Stomach (tissue), 9 donors: ENCODE results near the gene EEF1AKMT1. TPM values are rescaled to one million over a fixed set of nuclear protein-coding genes. Genes with fewer than 3 reads are reported as not detected.

Source experiments
- DNase-seq, 2 donors: peaks; one replicate each; pipeline versions ENCODE4 v3.0.0 to v3.0.0-alpha.2; 2013 to 2019
- H3K27ac ChIP-seq, 5 donors: fragments of 200-600 bp in 4 of 5; sonication (generic) in 4 of 5; one replicate each; pipeline ENCODE4 v1.5.1; 2013 to 2019; ENCODE audit warnings: mild to moderate bottlenecking in 1 of 5, moderate library complexity in 1 of 5
- H3K27me3 ChIP-seq, 3 donors: fragments of 200-600 bp; sonication (generic); one replicate each; pipeline ENCODE4 v1.5.1; 2017 to 2019; ENCODE audit warnings: mixed run types in 1 of 3
- H3K36me3 ChIP-seq, 4 donors: fragments of 200-600 bp; sonication (generic); 1 replicate in 3 of 4; 2 replicates in 1 of 4; pipeline ENCODE4 v1.5.1; 2016 to 2019
- H3K4me1 ChIP-seq, 4 donors: fragments of 200-600 bp; sonication (generic); one replicate each; pipeline ENCODE4 v1.5.1; 2016 to 2019
- H3K4me3 ChIP-seq, 4 donors: fragments of 200-600 bp; sonication (generic) in 3 of 4; one replicate each; pipeline ENCODE4 v1.5.1; 2016 to 2019; ENCODE audit warnings: mild to moderate bottlenecking in 1 of 4
- H3K9me3 ChIP-seq, 4 donors: fragments of 200-600 bp; sonication (generic); one replicate each; pipeline ENCODE4 v1.5.1; 2016 to 2019
- EP300 ChIP-seq: sonication (generic); formaldehyde crosslinking; IDR thresholded peaks from one replicate; pipeline ENCODE4 v1.6.1; 2017; ENCODE audit warnings: antibody characterized with exemption
- POLR2A ChIP-seq, 4 donors: fragments of 450-650 bp; IDR thresholded peaks; one replicate each; pipeline ENCODE4 v1.6.1; 2016; ENCODE audit warnings: antibody characterized with exemption in 4 of 4, control low read depth in 2 of 4, mild to moderate bottlenecking in 1 of 4, moderate library complexity in 1 of 4
- POLR2AphosphoS5 ChIP-seq, 3 donors: sonication (generic); formaldehyde crosslinking; IDR thresholded peaks; one replicate each; pipeline ENCODE4 v1.6.1; 2016; ENCODE audit warnings: antibody characterized with exemption in 3 of 3
- WGBS, 5 donors: extraction: QIAGEN DNeasy Blood & Tissue Kit in 3 of 5; methylation state at CpG; one replicate each; pipeline versions ENCODE4 v1.1.5 to v1.1.7; 2013 to 2018; 5-methylcytosine and 5-hydroxymethylcytosine counted together
- intact Hi-C: fragments of 100-400 bp; cut with DNase I; formaldehyde crosslinking; loops from one replicate; pipeline ENCODE4 v1.15.1; 2023; ENCODE audit warnings: low total_unique reads
- polyA plus RNA-seq, 3 donors: library from polyadenylated mRNA; stranded (reverse); fragments of 200-250 nt; gene quantifications; one replicate each; pipeline ENCODE4 v1.2.3, GENCODE V29; 2013
- total RNA-seq, 5 donors: library from RNA; depleted of rRNA; stranded (reverse); fragments of >200 nt; gene quantifications; one replicate each; pipeline versions ENCODE4 v1.1.0 to v1.2.3, GENCODE V29; 2014 to 2016
- TF ChIP-seq, protein P1 (sequence below), 7 experiments: fragments of 450-650 bp in 4 of 7; fragments of 200-600 bp in 3 of 7; sonication (generic) in 3 of 7; IDR thresholded peaks; one replicate each; pipeline ENCODE4 v1.5.1; 2016 to 2019; ENCODE audit warnings: antibody characterized with exemption in 7 of 7, control low read depth in 2 of 7, mild to moderate bottlenecking in 1 of 7
- donor health status: healthy with polysubstance abuse.
- donor health status: Bipolar disorder and iron deficiency.
- donor health status: healthy.

The EEF1AKMT1 gene
- total and polyA plus RNA-seq, 8 donors, result 3.1 to 14.1 (median 7.2) TPM; not detected in 1

DNA sequence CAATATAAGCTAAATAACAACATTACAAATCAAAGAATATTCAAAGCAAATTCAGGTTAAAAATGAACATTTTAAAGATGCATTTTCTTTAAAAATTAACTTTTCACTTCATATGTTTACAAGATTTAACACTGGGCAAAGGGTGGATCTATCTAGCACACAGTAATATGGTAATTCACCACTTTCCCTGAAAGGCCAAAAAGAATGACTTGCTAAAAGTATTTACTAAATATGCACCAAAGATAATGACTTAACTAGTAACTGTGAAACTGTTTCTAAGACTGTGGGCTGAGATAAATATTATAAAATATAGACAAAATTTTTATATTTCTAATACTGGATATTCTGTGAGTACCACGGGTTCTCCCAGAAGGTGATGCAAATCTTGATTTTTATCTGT is 4.5 kb upstream of the EEF1AKMT1 start:
- Histone ChIP-seq H3K4me1 (peaks cover 0 to 5% (median 2%) of the 10 kb centered on the region in 4 donors), H3K27me3 (no peaks in the 10 kb centered on the region), H3K36me3 (peaks cover 0 to 23% (median 20%) of the 10 kb centered on the region in 4 donors), H3K9me3 (no peaks in the 10 kb centered on the region), H3K27ac (no peak overlapping the region), H3K4me3 (no peak overlapping the region)
- DNase-seq, result no peak
- no peak for TF ChIP-seq POLR2A (IDR thresholded peaks at IDR 0.05)
- TF ChIP-seq POLR2AphosphoS5 (IDR thresholded peaks at IDR 0.05), result no peak
- TF ChIP-seq, protein P1, sequence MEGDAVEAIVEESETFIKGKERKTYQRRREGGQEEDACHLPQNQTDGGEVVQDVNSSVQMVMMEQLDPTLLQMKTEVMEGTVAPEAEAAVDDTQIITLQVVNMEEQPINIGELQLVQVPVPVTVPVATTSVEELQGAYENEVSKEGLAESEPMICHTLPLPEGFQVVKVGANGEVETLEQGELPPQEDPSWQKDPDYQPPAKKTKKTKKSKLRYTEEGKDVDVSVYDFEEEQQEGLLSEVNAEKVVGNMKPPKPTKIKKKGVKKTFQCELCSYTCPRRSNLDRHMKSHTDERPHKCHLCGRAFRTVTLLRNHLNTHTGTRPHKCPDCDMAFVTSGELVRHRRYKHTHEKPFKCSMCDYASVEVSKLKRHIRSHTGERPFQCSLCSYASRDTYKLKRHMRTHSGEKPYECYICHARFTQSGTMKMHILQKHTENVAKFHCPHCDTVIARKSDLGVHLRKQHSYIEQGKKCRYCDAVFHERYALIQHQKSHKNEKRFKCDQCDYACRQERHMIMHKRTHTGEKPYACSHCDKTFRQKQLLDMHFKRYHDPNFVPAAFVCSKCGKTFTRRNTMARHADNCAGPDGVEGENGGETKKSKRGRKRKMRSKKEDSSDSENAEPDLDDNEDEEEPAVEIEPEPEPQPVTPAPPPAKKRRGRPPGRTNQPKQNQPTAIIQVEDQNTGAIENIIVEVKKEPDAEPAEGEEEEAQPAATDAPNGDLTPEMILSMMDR (IDR thresholded peaks at IDR 0.05), result no peak
- TF ChIP-seq EP300, result no peak
- intact Hi-C loops, result loop anchor here (10.0 kb wide), 1 partner anchor 64 kb away; no protein-coding TSS in a partner anchor
- 89 to 95% (median 92%) methylated on average over 1 of the region's 1 CpG for WGBS, 5 donors

DNA sequence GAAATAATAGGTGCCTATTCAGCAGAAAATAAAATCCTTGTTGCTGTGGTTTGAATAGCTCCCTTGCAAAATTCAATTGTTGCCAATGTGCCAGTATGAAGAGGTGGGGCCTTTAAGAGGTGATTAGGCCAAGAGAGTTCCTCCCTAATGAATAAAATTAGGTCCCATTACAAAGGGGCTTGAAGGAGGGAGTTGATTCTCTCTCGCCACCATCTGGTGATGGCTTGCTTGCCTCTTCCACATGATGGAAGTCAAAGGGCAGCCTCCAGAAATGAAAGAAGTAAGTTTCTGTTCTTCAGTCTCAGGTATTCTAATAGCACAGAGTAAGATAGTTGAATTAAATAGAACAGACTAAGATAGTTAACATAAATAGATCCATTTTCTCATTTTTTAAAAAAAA is 3.0 kb upstream of the EEF1AKMT1 start:
- Histone ChIP-seq H3K36me3 (peaks cover 0 to 10% (median 5%) of the 10 kb centered on the region in 4 donors), H3K27me3 (no peaks in the 10 kb centered on the region), H3K4me1 (peaks cover 11 to 20% (median 12%) of the 10 kb centered on the region in 4 donors), H3K9me3 (no peaks in the 10 kb centered on the region), H3K27ac (no peak overlapping the region), H3K4me3 (no peak overlapping the region)
- no peak for DNase-seq
- TF ChIP-seq POLR2AphosphoS5 (IDR thresholded peaks at IDR 0.05) (no peak), POLR2A (IDR thresholded peaks at IDR 0.05) (no peak), EP300 (no peak)
- TF ChIP-seq, protein P1 (IDR thresholded peaks at IDR 0.05), result no peak
- intact Hi-C loops, result loop anchor here (10.0 kb wide), 1 partner anchor 62 kb away; no protein-coding TSS in a partner anchor
- WGBS, 5 donors, result 88 to 98% (median 94%) methylated on average over 1 of the region's 1 CpG

DNA sequence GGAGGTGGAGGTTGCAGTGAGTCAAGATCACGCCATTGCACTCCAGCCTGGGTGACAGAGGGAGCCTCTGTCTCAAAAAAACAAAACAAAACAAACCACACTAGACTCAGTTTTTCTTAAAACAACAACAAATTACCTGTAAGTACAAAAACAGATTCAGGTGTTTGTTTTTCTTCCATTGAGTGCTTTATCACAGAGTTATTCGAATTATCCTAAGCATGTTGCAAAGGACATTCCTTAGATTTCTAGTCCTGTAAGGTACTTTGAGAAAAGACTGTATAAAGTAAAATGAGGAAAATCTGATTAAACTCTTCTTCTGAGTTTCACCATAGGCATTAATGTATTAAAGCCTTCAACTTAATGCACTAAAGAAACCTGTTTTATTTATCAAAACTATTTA is 2.2 kb upstream of the EEF1AKMT1 start:
- H3K27ac ChIP-seq, result no peak overlapping the region
- no peaks in the 10 kb centered on the region for H3K9me3 ChIP-seq
- 91 to 99% (median 96%) methylated on average over 2 of the region's 2 CpGs for WGBS, 5 donors
- intact Hi-C loops, result loop anchor here (10.0 kb wide), 1 partner anchor 61 kb away; no protein-coding TSS in a partner anchor
- peaks cover 0 to 6% (median 2%) of the 10 kb centered on the region in 4 donors for H3K36me3 ChIP-seq
- H3K4me3 ChIP-seq, result no peak overlapping the region
- TF ChIP-seq, protein P1 (IDR thresholded peaks at IDR 0.05), result no peak
- no peak for TF ChIP-seq EP300
- no peak for TF ChIP-seq POLR2AphosphoS5 (IDR thresholded peaks at IDR 0.05)
- no peak for TF ChIP-seq POLR2A (IDR thresholded peaks at IDR 0.05)
- H3K27me3 ChIP-seq, result no peaks in the 10 kb centered on the region
- no peak for DNase-seq
- H3K4me1 ChIP-seq, result peaks cover 11 to 23% (median 12%) of the 10 kb centered on the region in 4 donors

DNA sequence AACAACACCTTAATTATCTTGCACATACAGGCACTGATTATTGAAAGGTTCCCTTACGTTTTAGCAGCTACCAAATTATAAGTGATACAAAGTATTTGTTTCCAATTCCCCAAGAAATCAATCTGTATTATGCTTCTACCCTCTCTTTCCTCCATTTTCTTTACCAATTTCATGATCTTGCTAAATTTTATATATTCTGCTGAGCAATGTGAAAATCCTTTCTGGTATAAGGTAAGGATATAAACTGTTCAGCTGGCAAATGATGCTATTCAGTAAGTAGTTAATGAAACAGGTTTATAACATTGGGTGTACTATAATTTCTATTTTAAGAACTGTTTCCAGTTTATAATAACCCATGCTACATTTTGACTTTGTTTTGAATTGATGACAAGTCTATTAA is 985 bp upstream of the EEF1AKMT1 start:
- Histone ChIP-seq H3K9me3 (no peaks in the 10 kb centered on the region), H3K4me1 (peaks cover 11 to 23% (median 12%) of the 10 kb centered on the region in 4 donors), H3K27ac (no peak overlapping the region), H3K27me3 (no peaks in the 10 kb centered on the region), H3K4me3 (no peak overlapping the region), H3K36me3 (peaks cover 0 to 8% (median 3%) of the 10 kb centered on the region in 4 donors)
- intact Hi-C loops, result loop anchor here (10.0 kb wide), 1 partner anchor 60 kb away; no protein-coding TSS in a partner anchor
- whole genome bisulfite sequencing, 5 donors, result 72 to 83% (median 73%) methylated on average over 1 of the region's 1 CpG
- no peak for DNase-seq
- TF ChIP-seq, protein P1 (IDR thresholded peaks at IDR 0.05), result no peak
- TF ChIP-seq EP300 (no peak), POLR2AphosphoS5 (IDR thresholded peaks at IDR 0.05) (no peak), POLR2A (IDR thresholded peaks at IDR 0.05) (no peak)
